ENCODE data around the gene SPOCK1. TPM values are rescaled to one million over a fixed set of nuclear protein-coding genes. Genes with fewer than 3 reads are reported as not detected.

The SPOCK1 gene
- total and polyA plus RNA-seq, 8 donors, result 0.46 to 15.6 (median 9.2) TPM

- 56 to 75% (median 66%) methylated on average over 5 of the region's 5 CpGs for WGBS, 5 donors
- Histone ChIP-seq H3K9me3 (no peaks in the 10 kb centered on the region), H3K27me3 (peaks cover 0 to 7% (median 0%) of the 10 kb centered on the region in 3 donors), H3K4me1 (no peaks in the 10 kb centered on the region), H3K27ac (no peak overlapping the region), H3K4me3 (no peak overlapping the region), H3K36me3 (no peaks in the 10 kb centered on the region)
- intact Hi-C loops (cut with DNase I; ENCODE audit: low total_unique reads), result no loop called here
- no peak for DNase-seq
- no peak for TF ChIP-seq POLR2A (IDR thresholded peaks at IDR 0.05)
- TF ChIP-seq EP300 (IDR thresholded peaks at IDR 0.05), result no peak
- TF ChIP-seq POLR2AphosphoS5 (IDR thresholded peaks at IDR 0.05), result no peak
- TF ChIP-seq, protein P1, sequence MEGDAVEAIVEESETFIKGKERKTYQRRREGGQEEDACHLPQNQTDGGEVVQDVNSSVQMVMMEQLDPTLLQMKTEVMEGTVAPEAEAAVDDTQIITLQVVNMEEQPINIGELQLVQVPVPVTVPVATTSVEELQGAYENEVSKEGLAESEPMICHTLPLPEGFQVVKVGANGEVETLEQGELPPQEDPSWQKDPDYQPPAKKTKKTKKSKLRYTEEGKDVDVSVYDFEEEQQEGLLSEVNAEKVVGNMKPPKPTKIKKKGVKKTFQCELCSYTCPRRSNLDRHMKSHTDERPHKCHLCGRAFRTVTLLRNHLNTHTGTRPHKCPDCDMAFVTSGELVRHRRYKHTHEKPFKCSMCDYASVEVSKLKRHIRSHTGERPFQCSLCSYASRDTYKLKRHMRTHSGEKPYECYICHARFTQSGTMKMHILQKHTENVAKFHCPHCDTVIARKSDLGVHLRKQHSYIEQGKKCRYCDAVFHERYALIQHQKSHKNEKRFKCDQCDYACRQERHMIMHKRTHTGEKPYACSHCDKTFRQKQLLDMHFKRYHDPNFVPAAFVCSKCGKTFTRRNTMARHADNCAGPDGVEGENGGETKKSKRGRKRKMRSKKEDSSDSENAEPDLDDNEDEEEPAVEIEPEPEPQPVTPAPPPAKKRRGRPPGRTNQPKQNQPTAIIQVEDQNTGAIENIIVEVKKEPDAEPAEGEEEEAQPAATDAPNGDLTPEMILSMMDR (IDR thresholded peaks at IDR 0.05), result no peak
Measured at GRCh38 chr5:137470111-137470920, 28.8 kb downstream of the SPOCK1 start.

DNA sequence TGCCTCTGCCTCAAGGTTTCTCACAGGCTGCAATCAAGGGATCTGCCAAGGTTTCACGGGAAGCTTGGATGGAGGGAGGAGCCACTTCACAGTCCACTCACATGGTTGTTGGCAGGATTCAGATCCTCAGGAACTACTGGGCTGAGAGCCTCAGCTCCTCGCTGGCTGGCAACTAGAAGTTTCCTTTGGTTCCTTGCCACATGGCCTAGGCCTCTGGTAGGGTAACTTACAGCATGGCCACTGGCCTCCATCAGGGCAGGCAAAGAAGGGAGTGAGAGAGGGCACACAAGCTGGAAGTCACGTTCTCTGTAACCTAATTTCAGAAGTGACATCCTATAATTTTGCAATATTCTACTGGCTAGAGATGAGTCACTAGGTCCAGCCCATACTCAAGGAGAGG lies 32.2 kb downstream of the SPOCK1 start:
- Histone ChIP-seq H3K27ac (no peak overlapping the region), H3K4me3 (no peak overlapping the region), H3K9me3 (no peaks in the 10 kb centered on the region), H3K36me3 (no peaks in the 10 kb centered on the region), H3K27me3 (peaks cover 0 to 6% (median 0%) of the 10 kb centered on the region in 3 donors), H3K4me1 (no peaks in the 10 kb centered on the region)
- 43 to 61% (median 57%) methylated on average over 3 of the region's 3 CpGs for WGBS, 5 donors
- no peak for DNase-seq
- intact Hi-C loops (cut with DNase I; ENCODE audit: low total_unique reads), result no loop called here
- no peak for TF ChIP-seq POLR2A (IDR thresholded peaks at IDR 0.05)
- no peak for TF ChIP-seq EP300 (IDR thresholded peaks at IDR 0.05)
- TF ChIP-seq, protein P1 (IDR thresholded peaks at IDR 0.05), result no peak
- no peak for TF ChIP-seq POLR2AphosphoS5 (IDR thresholded peaks at IDR 0.05)

DNA sequence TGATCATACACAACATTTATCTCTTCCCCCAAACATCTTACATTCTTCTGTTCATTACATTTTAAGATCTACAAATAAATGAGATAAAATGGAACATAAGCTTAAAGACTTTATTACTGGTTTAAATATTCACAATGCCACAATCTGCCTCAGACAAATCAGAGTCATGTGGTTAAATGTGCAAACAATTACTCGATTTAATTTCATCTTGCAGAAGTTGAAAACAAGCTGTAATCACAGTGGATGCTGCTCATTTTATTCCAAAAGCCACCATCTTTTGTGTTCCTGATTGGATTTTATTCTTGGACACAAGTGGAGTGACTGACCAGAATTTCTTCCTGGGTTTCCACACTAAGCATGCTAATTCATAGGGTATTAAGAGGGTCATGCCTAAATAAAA lies 33.2 kb downstream of the SPOCK1 start:
- Histone ChIP-seq H3K27ac (no peak overlapping the region), H3K4me3 (no peak overlapping the region), H3K27me3 (no peaks in the 10 kb centered on the region), H3K9me3 (no peaks in the 10 kb centered on the region), H3K4me1 (no peaks in the 10 kb centered on the region), H3K36me3 (no peaks in the 10 kb centered on the region)
- intact Hi-C loops (cut with DNase I; ENCODE audit: low total_unique reads), result no loop called here
- 26 to 45% (median 35%) methylated on average over 1 of the region's 1 CpG for WGBS, 5 donors
- TF ChIP-seq POLR2AphosphoS5 (IDR thresholded peaks at IDR 0.05), result no peak
- no peak for TF ChIP-seq POLR2A (IDR thresholded peaks at IDR 0.05)
- TF ChIP-seq, protein P1 (IDR thresholded peaks at IDR 0.05), result no peak
- no peak for TF ChIP-seq EP300 (IDR thresholded peaks at IDR 0.05)
- DNase-seq, result no peak

GRCh38 chr5:137462816-137463520 lies 36.2 kb downstream of the SPOCK1 start:
- no peak overlapping the region for H3K4me3 ChIP-seq
- no peak for TF ChIP-seq POLR2AphosphoS5 (IDR thresholded peaks at IDR 0.05)
- TF ChIP-seq, protein P1 (IDR thresholded peaks at IDR 0.05), result no peak
- WGBS, 5 donors, result 53 to 72% (median 68%) methylated on average over 4 of the region's 4 CpGs
- H3K36me3 ChIP-seq, result no peaks in the 10 kb centered on the region
- no peak for DNase-seq
- H3K27me3 ChIP-seq, result no peaks in the 10 kb centered on the region
- no peaks in the 10 kb centered on the region for H3K9me3 ChIP-seq
- intact Hi-C loops (cut with DNase I; ENCODE audit: low total_unique reads), result no loop called here
- no peaks in the 10 kb centered on the region for H3K4me1 ChIP-seq
- H3K27ac ChIP-seq, result no peak overlapping the region

All from stomach (tissue), 9 donors.